A549 (cell line): ENCODE data around the gene OR4C13. TPM values are rescaled to one million over a fixed set of nuclear protein-coding genes. Genes with fewer than 3 reads are reported as not detected.
A peak's percentile ranks its signal among the peaks of the same experiment; 100 is the strongest.

ENCODE experiments used
- ATAC-seq, 2 experiments: fragments of 200-7000 bp in 1 of 2; fragments of >200 bp in 1 of 2; cut with Nextera tagmentation in 1 of 2; cut with Tn5 transposase in 1 of 2; 3 replicates each; pipeline versions ENCODE4 v1.8.0 to v1.9.1; 2018 to 2020; ENCODE audit warnings: mild to moderate bottlenecking in 1 of 2, moderate library complexity in 1 of 2
- CTCF ChIA-PET: fragments of 300-600 bp; sonication (Branson Sonifier 250); formaldehyde crosslinking; extraction: SDS; loops from one replicate; lab custom pipeline; 2021; ENCODE audit warnings: antibody characterized with exemption, inconsistent platforms; lab: Yijun Ruan, JAX
- POLR2A ChIA-PET: fragments of 350-600 bp; formaldehyde crosslinking; extraction: SDS; loops from one replicate; lab custom pipeline; 2021; ENCODE audit warnings: antibody characterized with exemption, inconsistent platforms; lab: Yijun Ruan, JAX
- DNase-seq, 2 experiments: peaks; one replicate each; pipeline versions ENCODE4 v3.0.0 to v3.0.0-alpha.2; 2011 to 2016; ENCODE audit warnings: low read depth in 1 of 2, low spot score in 1 of 2
- FAIRE-seq: peaks from 2 replicates; lab custom pipeline; 2011; peaks lifted over from hg19 to GRCh38; lab: Jason Lieb, UNC
- H3K27ac ChIP-seq, 2 experiments: fragments of >200 bp; sonication (Bioruptor Twin); formaldehyde crosslinking; 3 replicates each; pipeline ENCODE4 v1.5.1; 2016 to 2017
- H3K4me1 ChIP-seq: fragments of >200 bp; sonication (Bioruptor Twin); formaldehyde crosslinking; 3 replicates; pipeline ENCODE4 v1.6.1; 2016
- H3K4me2 ChIP-seq: fragments of >200 bp; sonication (Bioruptor Twin); formaldehyde crosslinking; 3 replicates; pipeline ENCODE4 v1.6.1; 2016
- H3K4me3 ChIP-seq: fragments of >200 bp; sonication (Bioruptor Twin); formaldehyde crosslinking; 3 replicates; pipeline ENCODE4 v1.5.1; 2016
- H3K9me3 ChIP-seq: fragments of >200 bp; sonication (Bioruptor Twin); formaldehyde crosslinking; 3 replicates; pipeline ENCODE4 v1.6.1; 2016
- JUN ChIP-seq, 2 experiments: fragments of >200 bp; sonication (Bioruptor Twin); formaldehyde crosslinking; IDR thresholded peaks; 2 replicates in 1 of 2; 3 replicates in 1 of 2; pipeline ENCODE4 v1.6.1; 2016 to 2017
- RAD21 ChIP-seq, 2 experiments: fragments of >200 bp in 1 of 2; sonication (Bioruptor Twin) in 1 of 2; formaldehyde crosslinking in 1 of 2; IDR thresholded peaks in 1 of 2; conservative IDR thresholded peaks in 1 of 2; 2 replicates in 1 of 2; 3 replicates in 1 of 2; pipeline ENCODE4 v1.6.1; 2012 to 2018; ENCODE audit warnings: inconsistent platforms in 1 of 2
- SMC3 ChIP-seq: fragments of >200 bp; sonication (Bioruptor Twin); formaldehyde crosslinking; IDR thresholded peaks from 3 replicates; pipeline ENCODE4 v1.6.1; 2018; ENCODE audit warnings: inconsistent platforms
- WGBS: methylation state at CpG from one replicate; pipeline ENCODE4 v1.1.6; 2017; ENCODE audit errors: missing lambda C conversion rate; 5-methylcytosine and 5-hydroxymethylcytosine counted together
- polyA plus RNA-seq, 4 experiments: library from polyadenylated mRNA; depleted of rRNA in 3 of 4; stranded (reverse); fragments of >200 nt; fragmentation: RNase III in 1 of 4; extraction: RNeasy Plus Mini Kit Qiagen cat#74134 plus additional on column Dnase treatment in 1 of 4; gene quantifications; 2 replicates in 3 of 4; 3 replicates in 1 of 4; pipeline ENCODE4 v1.2.3, GENCODE V29; 2011 to 2017
- TF ChIP-seq, protein P1 (sequence below): fragments of >200 bp; sonication (Bioruptor Twin); formaldehyde crosslinking; IDR thresholded peaks from 3 replicates; pipeline ENCODE4 v1.5.1; 2016
- TF ChIP-seq, protein P2 (sequence below): IDR thresholded peaks from 2 replicates; pipeline ENCODE4 v1.6.1; 2012

OR4C13 gene
- polyA plus RNA-seq, 2 of the 4 experiments (the other 2 are of a cell fraction) = not detected

DNA sequence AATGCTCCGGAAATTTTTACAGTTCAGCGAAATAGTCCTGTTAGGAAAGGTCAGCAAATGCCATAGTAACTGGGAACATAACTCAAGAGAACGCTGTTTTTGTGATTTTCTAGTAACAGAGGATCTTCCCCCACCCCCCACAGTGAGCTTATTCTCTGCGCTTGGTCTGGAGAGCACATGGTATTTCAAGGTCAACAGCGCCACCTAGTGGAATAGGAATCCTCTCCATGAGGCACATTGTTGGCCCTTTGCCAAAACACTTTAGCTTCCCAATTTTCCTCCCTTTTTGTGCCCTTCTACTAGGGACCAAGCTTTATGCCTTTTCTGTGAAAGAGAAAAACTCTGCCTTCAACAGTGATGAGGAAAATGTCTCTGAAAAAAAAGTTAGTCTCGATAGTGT, 43.4 kb downstream of the OR4C13 start:
- ChIA-PET CTCF (interaction anchor here (0.7 to 1.9 kb wide), 3 partner anchors 9 to 1687 kb away, joined by 3 to 6 read pairs (median 5); no protein-coding TSS in a partner anchor), POLR2A (no interaction called here)
- 23% methylated on average over 6 of the region's 6 CpGs for WGBS
- Histone ChIP-seq H3K4me1 (no peaks in the 10 kb centered on the region), H3K4me2 (no peak overlapping the region), H3K27ac (no peak overlapping the region), H3K9me3 (no peaks in the 10 kb centered on the region), H3K4me3 (no peak overlapping the region)
- DNase-seq (peak in 1 of 2 experiments; percentile 71), ATAC-seq (peak in 1 of 2 experiments; percentile 68; a peak in 3 of 6 replicates)
- TF ChIP-seq RAD21 (conservative IDR thresholded peaks at IDR 0.05 in 1 of 2, IDR thresholded peaks at IDR 0.05 in 1 of 2) (peak; percentile 31 to 80; a peak in 3 of 5 replicates), SMC3 (0 out of 3 replicates have a peak, but pooled peaks have one; percentile 20), JUN (IDR thresholded peaks at IDR 0.05) (no peak)
- TF ChIP-seq, protein P1, sequence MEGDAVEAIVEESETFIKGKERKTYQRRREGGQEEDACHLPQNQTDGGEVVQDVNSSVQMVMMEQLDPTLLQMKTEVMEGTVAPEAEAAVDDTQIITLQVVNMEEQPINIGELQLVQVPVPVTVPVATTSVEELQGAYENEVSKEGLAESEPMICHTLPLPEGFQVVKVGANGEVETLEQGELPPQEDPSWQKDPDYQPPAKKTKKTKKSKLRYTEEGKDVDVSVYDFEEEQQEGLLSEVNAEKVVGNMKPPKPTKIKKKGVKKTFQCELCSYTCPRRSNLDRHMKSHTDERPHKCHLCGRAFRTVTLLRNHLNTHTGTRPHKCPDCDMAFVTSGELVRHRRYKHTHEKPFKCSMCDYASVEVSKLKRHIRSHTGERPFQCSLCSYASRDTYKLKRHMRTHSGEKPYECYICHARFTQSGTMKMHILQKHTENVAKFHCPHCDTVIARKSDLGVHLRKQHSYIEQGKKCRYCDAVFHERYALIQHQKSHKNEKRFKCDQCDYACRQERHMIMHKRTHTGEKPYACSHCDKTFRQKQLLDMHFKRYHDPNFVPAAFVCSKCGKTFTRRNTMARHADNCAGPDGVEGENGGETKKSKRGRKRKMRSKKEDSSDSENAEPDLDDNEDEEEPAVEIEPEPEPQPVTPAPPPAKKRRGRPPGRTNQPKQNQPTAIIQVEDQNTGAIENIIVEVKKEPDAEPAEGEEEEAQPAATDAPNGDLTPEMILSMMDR = peak; percentile 31; the same call in 2 of the 3 replicates
- TF ChIP-seq, protein P2, sequence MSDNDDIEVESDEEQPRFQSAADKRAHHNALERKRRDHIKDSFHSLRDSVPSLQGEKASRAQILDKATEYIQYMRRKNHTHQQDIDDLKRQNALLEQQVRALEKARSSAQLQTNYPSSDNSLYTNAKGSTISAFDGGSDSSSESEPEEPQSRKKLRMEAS = peak; percentile 34; the same call in 1 of the 2 replicates
- TF ChIP-seq, all 56 proteins: peak for 4
- FAIRE-seq = no peak

Other genes starting within 250 kb of the OR4C13 start
- gene OR4C12, start 30.1 kb downstream of the OR4C13 start, polyA plus RNA-seq (2011; rRNA removed) = not detected in 2 replicates
- gene OR4C12, start 30.1 kb downstream of the OR4C13 start, polyA plus RNA-seq (2017; fragmentation: RNase III; extraction: RNeasy Plus Mini Kit Qiagen cat#74134 plus additional on column Dnase treatment) = not detected in 3 replicates
- not detected in 2 replicates for gene OR4C45, start 80.5 kb downstream of the OR4C13 start, polyA plus RNA-seq (2011; rRNA removed)
- gene OR4C45, start 80.5 kb downstream of the OR4C13 start, polyA plus RNA-seq (2017; fragmentation: RNase III; extraction: RNeasy Plus Mini Kit Qiagen cat#74134 plus additional on column Dnase treatment) = not detected in 3 replicates